ENCODE data around the gene MUC22. TPM values are rescaled to one million over a fixed set of nuclear protein-coding genes. Genes with fewer than 3 reads are reported as not detected.

Gene MUC22
- total and polyA plus RNA-seq, 4 experiments from 2014 or later = not detected

DNA sequence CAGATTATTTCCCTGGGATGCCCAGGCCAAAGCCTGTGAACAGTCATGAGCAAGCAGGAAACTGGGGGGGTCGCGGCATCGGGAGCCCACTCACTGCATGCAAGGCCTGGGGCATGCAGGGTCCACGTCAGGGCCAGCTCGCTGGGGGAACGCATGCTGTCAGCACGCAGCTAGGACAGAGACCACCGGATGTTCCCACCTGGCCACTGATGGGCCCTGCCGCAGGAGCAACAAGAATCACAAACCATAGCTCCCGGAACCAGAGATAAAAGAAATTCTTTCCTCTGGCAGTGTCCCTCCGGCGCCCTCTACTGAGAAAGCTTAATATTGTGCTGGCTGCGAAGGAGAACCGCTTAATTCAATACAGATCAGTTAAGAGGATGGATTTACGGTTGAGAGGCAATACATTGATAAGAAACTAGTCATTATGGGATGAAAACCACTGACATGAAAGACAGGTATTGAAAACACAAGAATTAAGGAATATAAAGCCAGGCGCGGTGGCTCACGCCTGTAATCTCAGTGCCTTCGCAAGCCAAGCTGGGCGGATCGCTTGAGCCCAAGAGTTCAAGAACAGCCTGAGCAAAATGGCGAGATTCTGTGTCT, 69.5 kb downstream of the MUC22 start:
- Mint-ChIP-seq H3K27ac (peak overlapping the region in 2 of 7 donors; percentile 11 to 64), H3K4me1 (peaks cover 2 to 8% (median 6%) of the 10 kb centered on the region in 4 donors), H3K27me3 (peaks cover 3 to 4% of the 10 kb centered on the region in 2 donors), H3K4me3 (peak overlapping the region; percentile 41 to 77 (median 64)), H3K9me3 (no peaks in the 10 kb centered on the region), H3K36me3 (no peaks in the 10 kb centered on the region)
- Histone ChIP-seq H3K4me1 (ENCODE audit: insufficient read depth, low read length) (peaks cover 8% of the 10 kb centered on the region), H3K9me3 (ENCODE audit: control insufficient read depth in 1 of 2, low read length in 2 of 2) (no peaks in the 10 kb centered on the region), H3K36me3 (ENCODE audit: insufficient read depth, low read length) (no peaks in the 10 kb centered on the region), H3K27me3 (ENCODE audit: insufficient read depth, low read length) (no peaks in the 10 kb centered on the region), H3K4me3 (ENCODE audit: low read length in 2 of 2) (no peak overlapping the region), H3K27ac (ENCODE audit: low read depth, low read length) (no peak overlapping the region)
- peak; percentile 66 to 71 (median 68) for DNase-seq
- intact Hi-C loops (cut with micrococcal nuclease) = loop anchor here (2.0 to 10.0 kb wide), 2 partner anchors 35 to 625 kb away; partner anchors contain the start of gene PSORS1C1
- ChIA-PET POLR2A (ENCODE audit: partially characterized antibody) (interaction anchor here (1.1 to 2.0 kb wide), 4 partner anchors 11 to 166 kb away, joined by 3 to 21 read pairs (median 5); partner anchors contain the start of genes PSORS1C1 and VARS2), CTCF (ENCODE audit: partially characterized antibody) (interaction anchor here (0.6 to 3.6 kb wide), 47 partner anchors 7 to 669 kb away, joined by 3 to 49 read pairs (median 5); partner anchors contain the start of genes C6orf15, CDSN, DDR1 and PSORS1C1)

DNA sequence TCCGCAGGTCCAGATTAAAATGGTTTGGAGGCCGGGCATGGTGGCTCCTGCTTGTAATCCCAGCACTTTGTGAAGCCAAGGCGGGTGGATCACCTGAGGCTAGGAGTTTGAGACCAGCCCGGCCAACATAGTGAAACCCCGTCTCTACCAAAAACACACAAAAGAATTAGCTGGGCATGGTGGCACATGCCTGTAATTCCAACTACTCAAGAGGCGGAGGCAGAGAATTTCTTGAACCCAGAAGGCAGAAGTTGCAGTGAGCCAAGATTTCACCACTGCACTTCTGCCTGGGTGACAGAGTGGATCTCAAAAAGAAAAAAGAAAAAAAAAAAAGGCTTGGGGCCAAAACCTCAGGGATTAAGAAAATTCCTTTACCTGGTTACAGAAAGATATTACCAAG, 71.6 kb downstream of the MUC22 start:
- POLR2A ChIA-PET (ENCODE audit: partially characterized antibody) = interaction anchor here (0.8 kb wide), 1 partner anchor 13 kb away, joined by 4 read pairs; no protein-coding TSS in a partner anchor
- no peaks in the 10 kb centered on the region for H3K36me3 Mint-ChIP-seq
- H3K4me3 Mint-ChIP-seq = no peak overlapping the region
- Histone ChIP-seq H3K9me3 (ENCODE audit: control insufficient read depth in 1 of 2, low read length in 2 of 2) (no peaks in the 10 kb centered on the region), H3K27ac (ENCODE audit: low read depth, low read length) (no peak overlapping the region), H3K4me1 (ENCODE audit: insufficient read depth, low read length) (peaks cover 8% of the 10 kb centered on the region), H3K4me3 (ENCODE audit: low read length in 2 of 2) (no peak overlapping the region), H3K36me3 (ENCODE audit: insufficient read depth, low read length) (no peaks in the 10 kb centered on the region), H3K27me3 (ENCODE audit: insufficient read depth, low read length) (no peaks in the 10 kb centered on the region)
- H3K27me3 Mint-ChIP-seq = peaks cover 3 to 4% of the 10 kb centered on the region in 2 donors
- intact Hi-C loops (cut with micrococcal nuclease) = loop anchor here (10.0 kb wide), 1 partner anchor 627 kb away; no protein-coding TSS in a partner anchor
- no peak overlapping the region for H3K27ac Mint-ChIP-seq
- no peak for DNase-seq
- peaks cover 3 to 8% (median 8%) of the 10 kb centered on the region in 4 donors for H3K4me1 Mint-ChIP-seq
- CTCF ChIA-PET (ENCODE audit: partially characterized antibody) = interaction anchor here (0.8 to 7.3 kb wide), 7 partner anchors 12 to 168 kb away, joined by 3 to 62 read pairs (median 6); partner anchors contain the start of genes C6orf15 and PSORS1C1
- no peaks in the 10 kb centered on the region for H3K9me3 Mint-ChIP-seq

DNA sequence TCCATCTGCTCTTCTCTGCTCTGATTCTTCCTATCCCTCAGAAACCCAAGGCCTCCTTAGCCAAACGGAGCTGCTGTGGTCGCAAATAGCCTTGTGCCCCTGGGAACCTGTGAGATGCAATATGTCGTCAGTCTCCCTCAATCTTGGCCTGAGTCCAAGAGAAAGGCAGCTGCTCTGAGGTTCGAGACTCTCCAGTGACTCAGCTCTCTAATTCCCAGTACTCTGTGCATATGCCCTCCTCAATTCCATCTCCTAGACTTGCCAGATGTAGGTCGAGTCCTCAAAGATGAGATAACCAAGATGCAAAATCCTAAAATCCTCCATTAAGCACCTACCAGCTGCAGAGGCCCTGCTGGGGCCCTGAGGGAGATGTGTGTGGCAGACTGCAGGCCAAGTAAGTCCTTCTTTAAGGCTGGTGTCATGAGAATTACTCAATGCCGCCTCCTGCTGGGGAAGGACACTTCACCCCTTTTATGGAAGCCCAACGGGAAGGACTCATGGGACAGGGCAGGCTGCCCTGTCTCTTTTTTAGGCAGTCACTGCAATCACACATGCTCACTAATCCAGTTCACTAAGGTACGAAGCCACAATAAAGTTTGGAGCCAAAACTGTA, 73.6 kb downstream of the MUC22 start:
- Histone ChIP-seq H3K4me3 (ENCODE audit: low read length in 2 of 2) (no peak overlapping the region), H3K4me1 (ENCODE audit: insufficient read depth, low read length) (peaks cover 12% of the 10 kb centered on the region), H3K36me3 (ENCODE audit: insufficient read depth, low read length) (no peaks in the 10 kb centered on the region), H3K27ac (ENCODE audit: low read depth, low read length) (no peak overlapping the region), H3K27me3 (ENCODE audit: insufficient read depth, low read length) (no peaks in the 10 kb centered on the region), H3K9me3 (ENCODE audit: control insufficient read depth in 1 of 2, low read length in 2 of 2) (no peaks in the 10 kb centered on the region)
- H3K9me3 Mint-ChIP-seq = no peaks in the 10 kb centered on the region
- H3K36me3 Mint-ChIP-seq = no peaks in the 10 kb centered on the region
- peaks cover 3 to 7% of the 10 kb centered on the region in 2 donors for H3K27me3 Mint-ChIP-seq
- DNase-seq = peak in 4 of 5 donors; percentile 17 to 51 (median 28)
- no peak overlapping the region for H3K27ac Mint-ChIP-seq
- H3K4me1 Mint-ChIP-seq = peaks cover 11 to 18% (median 14%) of the 10 kb centered on the region in 4 donors
- ChIA-PET CTCF (ENCODE audit: partially characterized antibody) (interaction anchor here (0.8 to 7.3 kb wide), 6 partner anchors 9 to 254 kb away, joined by 3 to 62 read pairs (median 4); partner anchors contain the start of genes C6orf15 and PSORS1C1), POLR2A (ENCODE audit: partially characterized antibody) (interaction anchor here (0.6 to 1.0 kb wide), 2 partner anchors 9 to 408 kb away, joined by 3 to 4 read pairs; no protein-coding TSS in a partner anchor)
- intact Hi-C loops (cut with micrococcal nuclease) = loop anchor here (10.0 kb wide), 1 partner anchor 629 kb away; no protein-coding TSS in a partner anchor
- no peak overlapping the region for H3K4me3 Mint-ChIP-seq

Other genes starting within 250 kb of the MUC22 start
- gene DDR1, start 126.0 kb upstream of the MUC22 start, total RNA-seq = 10 to 100 TPM; 10.2 to 13.1 TPM
- gene DDR1, start 126.0 kb upstream of the MUC22 start, polyA plus RNA-seq = 1 to 10 TPM; 1.4 to 3.1 TPM
- 10 to 100 TPM; 36.5 to 39.7 TPM for gene GTF2H4, start 102.3 kb upstream of the MUC22 start, total RNA-seq
- gene GTF2H4, start 102.3 kb upstream of the MUC22 start, polyA plus RNA-seq = 1 to 10 TPM; 3.7 to 9.5 TPM
- 10 to 100 TPM; 34.9 to 37.8 TPM for gene VARS2, start 96.2 kb upstream of the MUC22 start, total RNA-seq
- 10 to 100 TPM; 16.3 to 17.0 TPM for gene VARS2, start 96.2 kb upstream of the MUC22 start, polyA plus RNA-seq
- under 1 TPM in 1 of 2 experiments, not detected in 1; 0.44 TPM for gene SFTA2, start 78.3 kb upstream of the MUC22 start, total RNA-seq
- gene SFTA2, start 78.3 kb upstream of the MUC22 start, polyA plus RNA-seq = not detected
- gene MUCL3, start 69.5 kb upstream of the MUC22 start, total RNA-seq = not detected
- gene MUCL3, start 69.5 kb upstream of the MUC22 start, polyA plus RNA-seq = not detected
- gene MUC21, start 26.8 kb upstream of the MUC22 start, total RNA-seq = not detected
- gene MUC21, start 26.8 kb upstream of the MUC22 start, polyA plus RNA-seq = not detected
- not detected for gene C6orf15, start 102.1 kb downstream of the MUC22 start, total RNA-seq
- not detected for gene C6orf15, start 102.1 kb downstream of the MUC22 start, polyA plus RNA-seq
- gene PSORS1C1, start 104.3 kb downstream of the MUC22 start, total RNA-seq = not detected
- gene PSORS1C1, start 104.3 kb downstream of the MUC22 start, polyA plus RNA-seq = under 1 TPM in 1 of 2 donors, not detected in 1; 0.60 TPM
- not detected for gene CDSN, start 110.0 kb downstream of the MUC22 start, total RNA-seq
- not detected for gene CDSN, start 110.0 kb downstream of the MUC22 start, polyA plus RNA-seq
- gene PSORS1C2, start 128.6 kb downstream of the MUC22 start, total RNA-seq = not detected
- not detected for gene PSORS1C2, start 128.6 kb downstream of the MUC22 start, polyA plus RNA-seq
- 10 to 100 TPM; 29.8 to 30.5 TPM for gene CCHCR1, start 147.3 kb downstream of the MUC22 start, total RNA-seq
- gene CCHCR1, start 147.3 kb downstream of the MUC22 start, polyA plus RNA-seq = 1 to 10 TPM; 3.4 to 8.0 TPM
- gene TCF19, start 148.1 kb downstream of the MUC22 start, total RNA-seq = 1 to 10 TPM; 9.0 to 9.9 TPM
- 1 to 10 TPM; 6.2 to 6.8 TPM for gene TCF19, start 148.1 kb downstream of the MUC22 start, polyA plus RNA-seq
- gene POU5F1, start 160.2 kb downstream of the MUC22 start, total RNA-seq = not detected
- gene POU5F1, start 160.2 kb downstream of the MUC22 start, polyA plus RNA-seq = not detected

Data from CD4-positive, alpha-beta memory T cell (primary cell).